T-helper 2 cell treated with Interferon-gamma antibody and Interleukin-4, amounts not matched to agents 5 μg/mL and 100 μg/mL, for 36 hours (primary cell): ENCODE results near the gene AZIN2.
"Not testable (repeated sequence)": the region's sequence is repeated elsewhere in the genome, so short reads cannot be mapped to it uniquely, and the experiment has no call there.

ENCODE experiments used
- DNase-seq: peaks from one replicate; pipeline ENCODE4 v3.0.0; 2021; ENCODE audit warnings: low spot score
- H3K27ac Mint-ChIP-seq: one replicate; pipeline ENCODE4 v1.8.0; 2021; ENCODE audit warnings: mild to moderate bottlenecking, mixed read lengths
- H3K27me3 Mint-ChIP-seq: one replicate; pipeline ENCODE4 v1.8.0; 2021; ENCODE audit warnings: low read depth, mixed read lengths
- H3K36me3 Mint-ChIP-seq: one replicate; pipeline ENCODE4 v1.8.0; 2021; ENCODE audit warnings: low read depth, mixed read lengths
- H3K4me1 Mint-ChIP-seq: one replicate; pipeline ENCODE4 v1.8.0; 2021; ENCODE audit warnings: low read depth, mixed read lengths
- H3K4me3 Mint-ChIP-seq: one replicate; pipeline ENCODE4 v1.8.0; 2022; ENCODE audit warnings: mild to moderate bottlenecking, moderate library complexity, mixed read lengths
- H3K9me3 Mint-ChIP-seq: one replicate; pipeline ENCODE4 v1.8.0; 2021; ENCODE audit warnings: mixed read lengths

Gene AZIN2

DNA sequence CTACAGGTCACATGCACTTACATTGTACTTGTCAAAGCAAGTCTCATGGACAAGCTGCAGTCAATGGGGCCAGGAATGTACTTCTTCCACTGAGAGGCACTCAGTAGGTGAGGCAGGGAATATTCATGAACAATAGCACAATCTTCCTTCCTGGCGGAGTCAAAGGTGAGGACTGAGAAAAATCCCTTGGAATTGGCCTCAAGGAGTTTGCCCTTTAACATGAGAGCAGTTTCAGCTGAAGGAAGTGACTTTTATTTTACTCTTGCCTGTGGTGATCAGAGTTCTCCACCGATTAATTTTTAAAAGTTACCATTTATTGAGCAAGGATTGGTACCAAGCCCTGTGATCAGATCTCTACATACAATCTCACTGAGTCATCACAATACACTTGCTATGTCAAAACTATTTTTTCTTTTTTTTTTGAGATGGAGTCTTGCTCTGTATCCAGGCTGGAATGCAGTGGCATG lies 33.1 kb upstream of the AZIN2 start:
- Mint-ChIP-seq H3K9me3 (no peaks in the 10 kb centered on the region), H3K4me3 (no peak overlapping the region), H3K36me3 (no peaks in the 10 kb centered on the region), H3K27me3 (no peaks in the 10 kb centered on the region), H3K4me1 (peaks cover 26% of the 10 kb centered on the region), H3K27ac (no peak overlapping the region)
- no peak for DNase-seq

DNA sequence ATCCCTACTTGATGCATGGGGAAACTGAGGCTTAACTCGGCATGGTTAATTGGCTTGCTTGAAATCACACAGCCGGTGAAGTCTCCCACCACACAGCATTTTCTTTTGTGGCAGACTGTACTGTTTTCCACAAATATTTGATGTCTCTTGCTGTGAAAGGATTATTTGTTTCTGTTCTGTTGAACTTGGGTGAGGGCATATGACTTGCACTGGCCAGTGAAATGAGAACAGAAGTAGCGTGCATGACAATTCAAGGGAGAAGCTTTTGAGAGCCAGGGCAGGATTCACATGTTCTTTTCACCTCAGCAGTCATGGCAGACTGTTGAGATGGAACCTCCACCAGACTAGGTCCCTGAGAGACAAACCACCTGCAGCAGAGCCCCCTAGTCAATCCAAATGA lies 32.5 kb upstream of the AZIN2 start:
- no peak overlapping the region for H3K4me3 Mint-ChIP-seq
- H3K4me1 Mint-ChIP-seq, result peaks cover 26% of the 10 kb centered on the region
- no peak for DNase-seq
- H3K27ac Mint-ChIP-seq, result no peak overlapping the region
- no peaks in the 10 kb centered on the region for H3K36me3 Mint-ChIP-seq
- no peaks in the 10 kb centered on the region for H3K9me3 Mint-ChIP-seq
- no peaks in the 10 kb centered on the region for H3K27me3 Mint-ChIP-seq

DNA sequence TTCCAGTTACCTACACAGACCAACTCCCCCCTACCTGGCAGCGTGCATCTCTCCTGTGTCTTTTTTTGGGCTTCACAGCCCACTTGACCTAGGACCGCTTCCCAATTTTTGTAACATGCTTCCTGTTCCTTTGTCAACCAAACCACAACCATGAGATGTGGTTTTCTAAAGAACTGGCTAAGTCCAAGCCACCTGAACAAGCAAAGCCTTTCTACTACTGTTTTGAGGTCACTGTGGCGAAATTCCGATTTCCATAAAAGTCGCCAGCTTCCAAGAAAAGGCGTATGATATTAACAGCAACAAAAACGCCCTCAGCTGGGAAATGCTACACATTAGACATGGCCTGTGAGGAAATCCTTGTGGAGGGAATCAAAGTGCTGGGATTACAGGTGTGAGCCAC lies 31.6 kb upstream of the AZIN2 start:
- no peak for DNase-seq
- H3K4me3 Mint-ChIP-seq, result no peak overlapping the region
- no peak overlapping the region for H3K27ac Mint-ChIP-seq
- H3K36me3 Mint-ChIP-seq, result no peaks in the 10 kb centered on the region
- no peaks in the 10 kb centered on the region for H3K9me3 Mint-ChIP-seq
- no peaks in the 10 kb centered on the region for H3K27me3 Mint-ChIP-seq
- peaks cover 26% of the 10 kb centered on the region for H3K4me1 Mint-ChIP-seq

DNA sequence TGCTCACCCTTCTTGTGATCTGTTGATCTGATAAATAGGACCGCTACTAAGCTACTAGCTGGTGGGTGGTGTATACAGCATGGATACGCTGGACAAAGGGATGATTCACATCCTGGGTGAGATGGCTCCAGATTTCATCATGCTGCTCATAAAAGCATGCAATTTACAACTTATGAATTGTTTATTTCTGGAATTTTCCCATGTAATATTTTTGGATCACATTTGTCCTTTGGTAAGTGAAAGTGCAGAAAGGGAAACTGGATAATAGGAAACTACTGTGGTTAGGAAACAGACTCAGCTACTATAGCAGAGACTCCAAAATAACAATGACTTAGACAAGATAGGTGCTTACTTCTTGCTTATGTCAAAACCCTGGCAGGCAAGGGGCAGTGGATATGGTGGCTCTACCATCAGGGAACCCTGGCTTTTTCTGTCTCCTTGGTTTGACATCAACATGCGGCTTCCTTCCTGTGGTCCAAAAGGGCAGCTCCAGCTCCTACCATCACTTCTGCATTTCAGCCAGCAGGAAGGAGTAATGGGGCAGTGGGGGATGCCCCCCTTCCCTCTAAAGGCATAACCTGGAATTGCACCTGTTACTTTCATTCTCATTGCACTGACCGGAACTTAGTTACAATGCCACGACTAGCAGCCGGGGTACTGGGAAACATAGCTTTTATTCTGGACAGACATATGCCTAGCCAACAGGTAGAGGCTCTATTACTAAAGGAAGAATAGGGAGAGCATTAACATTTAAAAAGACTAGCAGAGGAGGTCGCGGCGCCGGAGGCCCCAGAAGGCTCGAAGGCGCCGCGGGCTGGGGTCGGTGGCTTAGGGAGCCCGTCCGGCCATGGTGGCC lies 30.5 kb upstream of the AZIN2 start:
- peaks cover 27% of the 10 kb centered on the region for H3K4me1 Mint-ChIP-seq
- no peak overlapping the region for H3K4me3 Mint-ChIP-seq
- no peak for DNase-seq
- H3K9me3 Mint-ChIP-seq, result no peaks in the 10 kb centered on the region
- H3K27ac Mint-ChIP-seq, result no peak overlapping the region
- no peaks in the 10 kb centered on the region for H3K36me3 Mint-ChIP-seq
- H3K27me3 Mint-ChIP-seq, result no peaks in the 10 kb centered on the region

DNA sequence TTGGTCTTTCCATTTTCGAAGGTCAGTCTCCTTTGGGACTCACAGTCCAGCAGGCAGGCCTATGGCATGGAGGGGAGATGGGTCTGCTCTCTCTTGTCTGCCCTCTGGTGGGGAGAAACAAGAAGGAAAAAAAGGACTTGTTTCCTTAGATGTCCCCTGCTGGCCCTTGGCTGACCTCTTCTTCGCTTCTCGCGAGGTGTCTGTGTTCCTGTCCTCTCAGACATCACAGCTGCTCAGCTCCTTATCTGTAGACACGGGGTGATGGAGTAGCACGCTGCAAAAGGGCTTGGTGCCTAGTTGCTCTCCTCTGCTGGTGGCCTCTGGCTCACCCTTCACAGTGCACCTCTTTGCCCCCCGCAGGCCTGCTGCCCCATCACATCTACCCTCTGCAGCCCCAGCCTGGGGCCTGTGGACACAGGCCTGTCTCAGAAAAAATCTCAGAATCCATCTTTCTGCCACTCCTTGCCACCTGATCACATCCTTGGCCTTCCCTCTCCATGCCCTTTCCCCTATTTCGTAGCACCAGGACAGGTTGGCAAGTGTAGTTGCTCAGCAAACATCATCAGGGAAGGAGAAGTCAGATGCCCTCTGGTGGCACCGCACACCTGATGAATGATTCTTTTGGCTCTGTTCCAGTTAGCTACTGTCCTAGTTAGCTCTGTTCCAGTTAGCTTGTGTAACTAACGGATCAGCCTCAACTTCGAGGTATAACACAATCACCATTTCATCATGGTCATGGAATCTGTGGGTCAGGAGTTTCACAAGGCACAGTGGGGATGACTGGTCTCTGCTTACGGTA lies 25.5 kb upstream of the AZIN2 start:
- Mint-ChIP-seq H3K27ac (no peak overlapping the region), H3K27me3 (peaks cover 2% of the 10 kb centered on the region), H3K4me1 (peaks cover 10% of the 10 kb centered on the region), H3K9me3 (no peaks in the 10 kb centered on the region), H3K36me3 (no peaks in the 10 kb centered on the region), H3K4me3 (no peak overlapping the region)
- peak; percentile 21 for DNase-seq

DNA sequence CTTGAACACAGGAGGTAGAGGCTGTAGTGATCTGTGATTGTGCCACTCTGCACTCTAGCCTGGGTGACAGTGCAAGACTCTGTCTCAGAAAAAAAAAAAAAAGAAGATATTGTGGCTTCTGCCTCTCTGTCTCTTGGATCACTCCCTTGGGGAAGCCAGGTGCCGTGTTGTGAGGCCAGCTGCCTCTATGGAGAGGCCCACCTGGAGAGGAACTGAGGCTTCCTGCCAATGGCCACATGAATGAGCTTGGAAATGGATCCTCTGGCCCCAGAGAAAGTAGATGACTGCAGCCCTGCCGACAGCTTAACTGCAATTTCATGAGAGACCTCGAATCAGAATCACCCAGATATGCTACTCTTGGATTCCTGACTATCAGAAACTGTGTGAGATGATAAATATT lies 24.5 kb upstream of the AZIN2 start:
- Mint-ChIP-seq H3K4me1 (peaks cover 7% of the 10 kb centered on the region), H3K4me3 (no peak overlapping the region), H3K27ac (no peak overlapping the region), H3K9me3 (peaks cover 4% of the 10 kb centered on the region), H3K27me3 (peaks cover 2% of the 10 kb centered on the region), H3K36me3 (no peaks in the 10 kb centered on the region)
- no peak for DNase-seq

DNA sequence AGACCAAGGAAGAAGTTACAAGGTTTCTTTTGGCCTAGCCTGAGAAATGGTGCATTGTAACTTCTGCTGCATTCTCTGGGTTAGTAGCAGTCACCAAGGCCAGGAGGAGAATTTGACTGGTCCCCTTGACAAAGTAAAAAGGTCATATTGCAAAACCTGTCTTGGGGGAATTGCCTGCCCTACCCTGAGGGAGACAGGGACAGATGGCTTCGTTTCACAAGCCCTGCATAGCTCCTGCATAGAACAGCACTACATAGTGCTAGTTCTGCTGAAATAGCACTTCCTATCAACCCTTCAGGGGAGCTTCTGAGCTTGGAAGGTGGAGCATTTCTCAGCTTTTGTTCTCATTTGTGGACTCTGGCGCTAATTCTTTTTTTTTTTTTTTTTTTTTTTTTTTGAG lies 23.9 kb upstream of the AZIN2 start:
- H3K4me1 Mint-ChIP-seq, result peaks cover 7% of the 10 kb centered on the region

DNA sequence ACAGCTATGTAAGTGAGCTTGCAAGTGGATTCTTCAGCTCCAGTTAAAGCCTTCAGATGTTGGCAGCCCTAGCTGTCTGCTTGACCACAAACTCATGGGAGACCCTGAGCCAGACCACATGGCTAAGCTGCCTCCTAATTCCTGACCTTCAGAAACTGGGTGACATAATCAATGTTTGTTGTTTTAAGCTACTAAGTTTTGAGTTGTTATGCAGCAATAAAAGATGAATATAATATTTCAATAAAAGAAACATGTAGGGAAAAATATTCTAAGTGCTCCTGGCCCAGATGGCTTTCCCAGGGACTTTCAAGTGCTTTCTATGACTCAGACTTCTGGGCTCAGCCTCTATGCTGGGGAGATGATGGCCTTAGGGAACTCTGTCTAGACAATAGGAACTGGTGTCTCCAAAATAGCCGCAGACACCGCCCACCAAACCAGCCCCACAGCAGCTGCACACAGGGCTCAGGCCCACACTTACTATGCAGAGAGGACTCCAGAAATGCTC lies 20.3 kb upstream of the AZIN2 start:
- peaks cover 40% of the 10 kb centered on the region for H3K9me3 Mint-ChIP-seq
- H3K36me3 Mint-ChIP-seq, result peaks cover 4% of the 10 kb centered on the region
- no peak for DNase-seq
- H3K4me1 Mint-ChIP-seq, result peaks cover under 1% of the 10 kb centered on the region
- no peak overlapping the region for H3K27ac Mint-ChIP-seq
- H3K27me3 Mint-ChIP-seq, result peaks cover 2% of the 10 kb centered on the region
- H3K4me3 Mint-ChIP-seq, result no peak overlapping the region

More for the DNA sequence above, 23.9 kb upstream of the AZIN2 start:
- Mint-ChIP-seq H3K27ac (no peak overlapping the region), H3K4me3 (no peak overlapping the region), H3K9me3 (peaks cover 11% of the 10 kb centered on the region), H3K27me3 (peaks cover 2% of the 10 kb centered on the region), H3K36me3 (no peaks in the 10 kb centered on the region)
- no peak for DNase-seq

DNA sequence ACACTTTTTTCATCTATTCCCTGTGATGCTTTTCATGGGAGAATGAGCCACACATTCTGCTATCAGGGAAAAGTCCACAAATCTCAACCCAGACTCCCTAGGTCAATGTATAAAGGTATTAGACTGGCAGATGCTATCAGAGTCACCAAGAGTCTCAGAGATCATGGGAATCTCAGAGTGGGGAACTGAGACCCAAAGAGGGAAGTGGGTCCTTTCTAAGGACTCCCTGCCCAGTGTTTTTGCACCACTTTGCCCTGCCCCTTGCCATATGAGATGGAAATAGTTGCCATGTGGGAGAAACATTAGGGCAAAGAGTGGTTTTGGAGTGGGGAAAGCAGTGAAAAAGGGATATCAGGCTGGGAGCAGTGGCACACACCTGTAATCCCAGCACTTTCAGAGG lies 19.1 kb upstream of the AZIN2 start:
- H3K27ac Mint-ChIP-seq, result no peak overlapping the region
- H3K4me3 Mint-ChIP-seq, result no peak overlapping the region
- H3K9me3 Mint-ChIP-seq, result peaks cover 51% of the 10 kb centered on the region
- H3K36me3 Mint-ChIP-seq, result peaks cover 4% of the 10 kb centered on the region
- no peaks in the 10 kb centered on the region for H3K4me1 Mint-ChIP-seq
- H3K27me3 Mint-ChIP-seq, result peaks cover 2% of the 10 kb centered on the region
- DNase-seq, result no peak

DNA sequence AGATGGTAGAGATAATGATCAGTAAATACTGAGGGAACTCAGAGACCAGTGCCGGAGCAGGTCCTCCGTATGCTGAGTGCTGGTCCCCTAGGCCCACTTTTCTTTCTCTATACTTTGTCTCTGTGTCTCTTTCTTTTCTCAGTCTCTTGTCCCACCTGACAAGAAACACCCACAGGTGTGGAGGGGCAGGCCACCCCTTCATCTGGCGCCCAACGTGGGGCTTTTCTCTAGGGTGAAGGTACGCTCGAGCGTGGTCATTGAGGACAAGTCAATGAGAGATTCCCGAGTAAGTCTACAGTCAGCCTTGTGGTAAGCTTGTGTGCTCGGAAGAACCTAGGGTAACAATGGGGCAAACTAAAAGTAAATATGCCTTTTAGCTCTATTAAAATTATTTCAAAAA lies 16.7 kb upstream of the AZIN2 start:
- H3K4me1 Mint-ChIP-seq, DNase-seq, H3K36me3 Mint-ChIP-seq, H3K27ac Mint-ChIP-seq, H3K4me3 Mint-ChIP-seq: not testable (repeated sequence)
- Mint-ChIP-seq H3K9me3 (peaks cover 60% of the 10 kb centered on the region), H3K27me3 (peaks cover 13% of the 10 kb centered on the region)

DNA sequence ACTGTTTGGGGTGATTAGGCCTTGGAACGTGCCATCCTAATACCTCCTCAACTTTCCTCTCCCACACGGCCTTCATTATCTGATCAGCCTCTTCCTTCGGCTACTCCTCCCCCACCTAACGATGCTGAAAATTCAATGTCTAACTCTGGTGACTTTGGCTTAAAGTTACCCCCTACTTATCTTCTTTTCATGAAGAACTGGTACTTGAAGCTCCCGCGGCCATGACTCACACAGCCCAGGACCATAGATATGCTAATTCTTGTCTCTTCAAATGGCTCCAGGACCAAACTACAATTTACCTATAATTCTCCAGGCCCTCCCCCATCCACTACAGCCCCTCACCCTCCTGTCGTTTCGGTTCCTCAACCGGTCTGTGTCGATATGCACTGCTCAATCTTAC lies 15.7 kb upstream of the AZIN2 start:
- H3K9me3 Mint-ChIP-seq, result peaks cover 60% of the 10 kb centered on the region
- H3K4me1 Mint-ChIP-seq, result no peaks in the 10 kb centered on the region
- H3K27me3 Mint-ChIP-seq, result peaks cover 16% of the 10 kb centered on the region
- H3K4me3 Mint-ChIP-seq, result no peak overlapping the region
- no peak for DNase-seq
- peaks cover 4% of the 10 kb centered on the region for H3K36me3 Mint-ChIP-seq
- no peak overlapping the region for H3K27ac Mint-ChIP-seq

DNA sequence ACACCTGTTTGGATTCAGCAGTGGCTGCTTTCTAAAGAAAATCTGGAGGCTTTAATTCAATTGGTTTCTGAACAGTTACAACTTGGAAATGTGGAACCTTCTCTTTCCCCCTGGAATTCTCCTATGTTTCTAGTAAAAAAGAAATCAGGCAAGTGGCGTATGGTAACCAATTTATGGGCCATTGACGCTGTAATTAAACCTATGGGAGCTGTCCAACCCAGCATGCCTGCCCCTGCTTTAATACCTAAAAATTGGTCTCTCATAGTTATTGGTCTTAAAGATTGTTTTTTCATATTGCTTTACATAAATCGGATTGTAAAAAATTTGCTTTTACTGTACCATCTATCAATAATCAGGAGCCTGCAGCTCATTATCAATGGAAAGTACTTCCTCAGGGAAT lies 14.5 kb upstream of the AZIN2 start:
- not testable (repeated sequence) for DNase-seq, H3K36me3 Mint-ChIP-seq, H3K27ac Mint-ChIP-seq, H3K4me3 Mint-ChIP-seq, H3K4me1 Mint-ChIP-seq
- peaks cover 55% of the 10 kb centered on the region for H3K9me3 Mint-ChIP-seq
- peaks cover 26% of the 10 kb centered on the region for H3K27me3 Mint-ChIP-seq

DNA sequence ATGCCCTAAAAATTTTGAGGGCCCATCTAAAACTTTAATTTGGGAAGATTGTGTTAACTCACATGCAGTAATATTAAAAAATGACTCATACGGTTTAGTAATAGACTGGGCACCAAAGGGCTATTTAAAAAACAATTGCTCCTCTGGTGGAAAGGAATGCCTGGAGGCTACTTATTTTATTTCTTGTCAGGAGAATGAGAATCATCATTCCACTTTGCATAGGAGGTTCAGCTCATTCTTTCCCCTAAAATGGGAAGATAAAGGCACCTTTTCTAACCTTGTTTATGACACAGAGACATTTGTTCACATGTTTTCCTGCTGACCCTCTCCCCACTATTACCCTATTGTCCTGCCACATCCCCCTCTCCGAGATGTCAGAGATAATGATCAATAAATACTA lies 12.8 kb upstream of the AZIN2 start:
- H3K36me3 Mint-ChIP-seq, H3K4me1 Mint-ChIP-seq: not testable (repeated sequence)

DNA sequence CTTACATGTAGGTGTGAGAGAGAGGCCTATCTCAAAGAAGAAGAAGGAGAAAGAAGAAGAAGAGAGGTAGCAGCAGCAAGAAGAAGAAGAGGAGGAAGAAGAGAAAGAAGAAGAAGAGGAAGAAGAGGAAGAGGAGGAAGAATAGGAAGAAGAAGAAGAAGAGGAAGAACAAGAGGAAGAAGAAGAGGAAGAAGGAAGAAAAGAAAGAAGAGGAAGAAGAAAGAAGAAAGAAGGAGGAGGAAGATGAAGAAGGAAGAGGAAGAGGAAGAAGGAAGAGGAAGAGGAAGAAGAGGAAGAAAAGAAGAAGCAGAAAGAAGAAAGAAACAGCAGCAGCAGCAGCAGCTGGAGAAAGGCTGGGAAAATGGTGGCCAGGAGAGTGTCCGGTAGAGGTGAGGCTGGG lies 10.3 kb upstream of the AZIN2 start:
- Mint-ChIP-seq H3K4me1 (no peaks in the 10 kb centered on the region), H3K27me3 (peaks cover 27% of the 10 kb centered on the region), H3K4me3 (no peak overlapping the region), H3K27ac (no peak overlapping the region), H3K36me3 (no peaks in the 10 kb centered on the region), H3K9me3 (peaks cover 21% of the 10 kb centered on the region)
- no peak for DNase-seq

More for the DNA sequence above, 12.8 kb upstream of the AZIN2 start:
- not testable (repeated sequence) for H3K4me3 Mint-ChIP-seq, H3K27ac Mint-ChIP-seq, DNase-seq
- Mint-ChIP-seq H3K27me3 (peaks cover 27% of the 10 kb centered on the region), H3K9me3 (peaks cover 40% of the 10 kb centered on the region)
